Epidermal melanocyte (primary cell): ENCODE measurements around the gene APC.
"Not testable (repeated sequence)": the region's sequence is repeated elsewhere in the genome, so short reads cannot be mapped to it uniquely, and the experiment has no call there.

Experiments
- DNase-seq: peaks from one replicate; pipeline ENCODE4 v3.0.0; 2011; ENCODE audit warnings: low spot score; ENCODE audit not compliant: insufficient read length

The APC gene

GRCh38 chr5:112854651-112855050, 117.0 kb downstream of the APC start:
- no peak for DNase-seq

GRCh38 chr5:112857866-112858265, 120.2 kb downstream of the APC start:
- DNase-seq = no peak

- DNase-seq = not testable (repeated sequence)
Measured at GRCh38 chr5:112860571-112860928, 122.9 kb downstream of the APC start.

GRCh38 chr5:112860929-112861637, 123.4 kb downstream of the APC start, which contains the start of gene SRP19:
Gene SRP19 (plus strand): TSS chr5:112861287. CDS start chr5:112861377, 90 bp downstream.
- DNase-seq = peak; percentile 97

GRCh38 chr5:112861638-112861985, 123.9 kb downstream of the APC start:
- no peak for DNase-seq

- no peak for DNase-seq
Measured at GRCh38 chr5:112862085-112862484, 124.4 kb downstream of the APC start.

- no peak for DNase-seq
Measured at GRCh38 chr5:112863549-112863948, 125.9 kb downstream of the APC start.

GRCh38 chr5:112865128-112865527, 127.4 kb downstream of the APC start:
- DNase-seq = no peak

- DNase-seq = no peak
Measured at GRCh38 chr5:112866739-112867138, 129.1 kb downstream of the APC start.

- no peak for DNase-seq
Measured at GRCh38 chr5:112867411-112867810, 129.7 kb downstream of the APC start.

GRCh38 chr5:112869948-112870347, 132.3 kb downstream of the APC start:
- no peak for DNase-seq

GRCh38 chr5:112870966-112871365, 133.3 kb downstream of the APC start:
- no peak for DNase-seq

GRCh38 chr5:112876362-112876761, 138.7 kb downstream of the APC start:
- DNase-seq = no peak

GRCh38 chr5:112878101-112878500, 140.4 kb downstream of the APC start:
- no peak for DNase-seq

GRCh38 chr5:112878760-112879159, 141.1 kb downstream of the APC start:
- DNase-seq = no peak

- no peak for DNase-seq
Measured at GRCh38 chr5:112880219-112880964, 142.7 kb downstream of the APC start.

GRCh38 chr5:112883192-112883591, 145.5 kb downstream of the APC start:
- no peak for DNase-seq

- DNase-seq = no peak
Measured at GRCh38 chr5:112885001-112885400, 147.3 kb downstream of the APC start.

- no peak for DNase-seq
Measured at GRCh38 chr5:112886975-112887374, 149.3 kb downstream of the APC start.

GRCh38 chr5:112892066-112892465, 154.4 kb downstream of the APC start:
- DNase-seq = not testable (repeated sequence)

GRCh38 chr5:112892776-112893175, 155.1 kb downstream of the APC start:
- DNase-seq = no peak

- DNase-seq = no peak
Measured at GRCh38 chr5:112895682-112896081, 158.0 kb downstream of the APC start.
